ENCODE measurements around the gene SAMD4A.
"Not testable (repeated sequence)": the region's sequence is repeated elsewhere in the genome, so short reads cannot be mapped to it uniquely, and the experiment has no call there.

The SAMD4A gene

DNA sequence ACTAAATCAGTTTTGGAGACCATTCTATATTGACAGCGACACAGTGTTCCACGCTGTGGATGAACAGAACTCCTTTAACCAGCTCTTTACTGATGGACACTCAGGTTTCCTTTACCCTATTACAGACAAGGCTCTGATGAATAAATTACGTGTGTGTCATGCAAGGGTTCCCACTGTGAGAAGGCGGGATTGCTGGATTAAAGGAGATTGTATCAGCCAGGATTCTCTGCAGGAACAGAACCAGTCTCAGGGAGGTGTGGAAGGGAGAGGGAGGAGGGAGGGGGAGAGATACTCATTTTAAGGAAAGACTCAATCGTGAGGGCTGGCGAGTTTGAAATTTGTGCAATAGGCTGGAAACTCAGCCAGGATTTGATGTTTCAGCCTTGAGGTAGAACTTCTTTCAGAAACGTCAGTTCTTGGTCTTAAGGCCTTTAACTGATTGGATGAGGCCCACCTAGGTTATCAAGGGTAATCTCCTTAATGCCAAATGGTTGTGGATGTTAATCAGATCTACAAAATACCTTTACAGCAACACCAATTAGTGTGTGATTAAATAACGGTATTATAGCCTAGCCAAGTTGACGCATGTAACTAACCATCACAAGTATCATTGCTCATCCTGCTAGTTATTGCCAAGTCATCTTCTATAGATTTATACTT, 231.7 kb downstream of the SAMD4A start:
- in situ Hi-C loops (cut with MboI; ENCODE audit: low pct_unique_long_range_greater_than_20kb, low sequenced_read_pairs, unreplicated experiment) = no loop called here
- TF ChIP-seq, protein P1, sequence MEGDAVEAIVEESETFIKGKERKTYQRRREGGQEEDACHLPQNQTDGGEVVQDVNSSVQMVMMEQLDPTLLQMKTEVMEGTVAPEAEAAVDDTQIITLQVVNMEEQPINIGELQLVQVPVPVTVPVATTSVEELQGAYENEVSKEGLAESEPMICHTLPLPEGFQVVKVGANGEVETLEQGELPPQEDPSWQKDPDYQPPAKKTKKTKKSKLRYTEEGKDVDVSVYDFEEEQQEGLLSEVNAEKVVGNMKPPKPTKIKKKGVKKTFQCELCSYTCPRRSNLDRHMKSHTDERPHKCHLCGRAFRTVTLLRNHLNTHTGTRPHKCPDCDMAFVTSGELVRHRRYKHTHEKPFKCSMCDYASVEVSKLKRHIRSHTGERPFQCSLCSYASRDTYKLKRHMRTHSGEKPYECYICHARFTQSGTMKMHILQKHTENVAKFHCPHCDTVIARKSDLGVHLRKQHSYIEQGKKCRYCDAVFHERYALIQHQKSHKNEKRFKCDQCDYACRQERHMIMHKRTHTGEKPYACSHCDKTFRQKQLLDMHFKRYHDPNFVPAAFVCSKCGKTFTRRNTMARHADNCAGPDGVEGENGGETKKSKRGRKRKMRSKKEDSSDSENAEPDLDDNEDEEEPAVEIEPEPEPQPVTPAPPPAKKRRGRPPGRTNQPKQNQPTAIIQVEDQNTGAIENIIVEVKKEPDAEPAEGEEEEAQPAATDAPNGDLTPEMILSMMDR (IDR thresholded peaks at IDR 0.05; ENCODE audit: extremely low read depth, insufficient read depth, missing control alignments) = no peak
- DNase-seq (ENCODE audit: low spot score) = no peak

DNA sequence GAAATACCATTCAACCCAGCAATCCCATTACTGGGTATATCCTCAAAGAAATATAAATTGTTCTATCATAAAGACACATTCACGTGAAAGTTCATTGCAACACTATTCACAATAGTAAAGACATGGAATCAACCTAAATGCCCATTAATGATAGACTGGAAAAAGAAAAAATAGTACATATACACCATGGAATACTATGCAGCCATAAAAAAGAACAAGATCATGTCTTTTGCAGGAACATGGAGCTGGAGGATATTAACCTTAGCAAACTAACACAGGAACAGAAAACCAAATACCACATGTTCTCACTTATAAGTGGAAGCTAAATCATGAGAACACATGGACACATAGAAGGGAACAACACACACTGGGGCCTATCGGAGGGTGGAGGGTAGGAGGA, 234.6 kb downstream of the SAMD4A start:
- in situ Hi-C loops (cut with MboI; ENCODE audit: low pct_unique_long_range_greater_than_20kb, low sequenced_read_pairs, unreplicated experiment); DNase-seq (ENCODE audit: low spot score): not testable (repeated sequence)

DNA sequence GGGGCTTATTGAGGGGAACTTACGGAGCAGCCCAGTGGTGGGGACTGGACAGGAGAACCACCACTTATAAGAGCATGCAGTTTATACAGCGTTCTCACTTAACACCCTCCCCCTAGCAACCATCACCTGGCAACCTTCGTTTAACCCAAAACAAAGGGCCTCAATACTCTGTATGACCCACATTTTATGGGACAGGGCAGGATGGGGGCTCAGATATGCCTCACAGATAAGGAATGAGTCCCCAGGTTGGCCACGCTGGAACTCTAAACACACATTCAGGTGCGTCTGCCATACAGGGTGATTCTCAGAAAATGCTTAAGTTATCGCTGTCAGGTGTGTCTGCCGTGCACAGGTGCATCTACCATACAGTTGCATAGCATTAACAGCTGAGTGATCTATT, 236.5 kb downstream of the SAMD4A start:
- in situ Hi-C loops (cut with MboI; ENCODE audit: low pct_unique_long_range_greater_than_20kb, low sequenced_read_pairs, unreplicated experiment) = no loop called here
- TF ChIP-seq, protein P1 (IDR thresholded peaks at IDR 0.05; ENCODE audit: extremely low read depth, insufficient read depth, missing control alignments) = no peak
- DNase-seq (ENCODE audit: low spot score) = no peak

DNA sequence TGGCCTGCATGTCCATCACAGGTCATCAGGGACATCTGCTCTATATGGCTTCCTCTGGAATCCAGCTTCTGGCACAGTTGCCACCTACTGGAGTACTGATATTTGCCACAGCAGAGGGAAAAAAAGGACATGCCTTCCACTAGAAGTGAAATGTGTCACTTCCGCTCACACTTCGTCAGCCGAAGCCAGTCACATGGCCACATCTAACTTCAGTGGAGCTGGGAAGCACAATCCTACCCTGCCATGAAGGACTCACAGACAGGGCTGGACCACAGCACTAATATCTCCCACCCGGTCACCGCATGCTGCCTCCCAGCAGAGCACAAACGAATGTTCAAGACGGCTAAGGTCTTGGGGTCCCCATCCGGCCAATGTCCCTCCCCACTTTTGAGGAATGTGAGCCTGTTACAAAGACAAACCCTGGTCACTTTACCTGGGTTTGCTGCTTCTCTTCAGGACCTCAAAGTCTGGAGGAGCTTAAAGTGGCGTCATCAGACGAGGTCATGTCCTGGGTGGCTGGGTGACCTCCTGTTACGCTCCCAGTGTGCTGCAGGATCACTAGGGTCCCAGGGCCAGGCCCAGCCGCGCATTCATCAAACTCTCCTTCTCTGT, 237.1 kb downstream of the SAMD4A start:
- in situ Hi-C loops (cut with MboI; ENCODE audit: low pct_unique_long_range_greater_than_20kb, low sequenced_read_pairs, unreplicated experiment) = no loop called here
- TF ChIP-seq, protein P1 (IDR thresholded peaks at IDR 0.05; ENCODE audit: extremely low read depth, insufficient read depth, missing control alignments) = no peak
- DNase-seq (ENCODE audit: low spot score) = no peak

DNA sequence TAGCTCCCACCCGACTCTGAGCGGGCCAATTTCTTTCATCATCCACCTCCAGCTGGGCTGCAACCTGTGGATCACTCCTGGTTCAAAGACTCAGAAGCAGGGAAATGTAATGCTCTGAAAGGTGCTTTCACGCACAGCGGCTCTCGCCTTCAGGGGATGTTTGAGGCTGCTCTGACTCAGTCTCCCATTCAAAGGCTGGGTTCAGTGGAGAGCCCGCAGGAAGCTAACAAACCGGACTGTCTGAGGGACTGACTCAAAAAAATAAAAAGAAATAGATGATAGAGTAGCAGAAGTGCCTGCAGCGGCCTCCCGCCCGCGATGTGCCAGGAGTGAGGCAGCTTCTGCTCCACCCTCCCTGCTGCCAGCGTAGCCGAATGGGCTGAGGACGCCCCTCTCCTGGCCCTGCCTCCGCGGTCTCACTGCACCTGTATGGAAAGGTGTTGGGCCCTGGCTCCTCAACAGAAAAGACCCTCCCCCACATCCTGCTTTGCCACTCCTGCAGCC, 237.7 kb downstream of the SAMD4A start:
- TF ChIP-seq, protein P1 (IDR thresholded peaks at IDR 0.05; ENCODE audit: extremely low read depth, insufficient read depth, missing control alignments) = no peak
- no peak for DNase-seq (ENCODE audit: low spot score)
- in situ Hi-C loops (cut with MboI; ENCODE audit: low pct_unique_long_range_greater_than_20kb, low sequenced_read_pairs, unreplicated experiment) = no loop called here

DNA sequence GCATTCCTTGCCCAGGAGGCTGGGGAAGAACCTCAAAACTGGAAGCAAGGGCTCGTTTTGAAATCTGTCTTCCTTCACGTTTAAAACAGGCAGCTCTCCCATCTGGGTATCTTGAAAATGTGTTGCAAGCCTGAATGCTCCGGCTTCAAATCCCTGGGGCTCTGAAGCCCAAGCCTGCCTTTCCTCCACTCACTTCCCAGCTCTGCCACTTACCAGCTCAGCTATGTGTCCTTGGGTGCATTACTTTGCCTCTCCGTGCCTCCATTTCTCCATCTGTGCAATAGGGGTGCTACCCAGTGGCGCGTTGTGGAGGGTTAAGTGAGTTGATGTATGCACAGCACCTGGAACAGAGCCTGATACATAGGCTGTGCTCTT, 238.1 kb downstream of the SAMD4A start:
- in situ Hi-C loops (cut with MboI; ENCODE audit: low pct_unique_long_range_greater_than_20kb, low sequenced_read_pairs, unreplicated experiment) = no loop called here
- DNase-seq (ENCODE audit: low spot score) = no peak
- TF ChIP-seq, protein P1 (IDR thresholded peaks at IDR 0.05; ENCODE audit: extremely low read depth, insufficient read depth, missing control alignments) = no peak
